Colonic mucosa (tissue), 4 donors: Measurements from ENCODE around the gene B3GNT9. TPM values are rescaled to one million over a fixed set of nuclear protein-coding genes. Genes with fewer than 3 reads are reported as not detected.

Source experiments
- DNase-seq: peaks from one replicate; pipeline ENCODE4 v3.0.0-alpha.2; 2020
- H3K27ac ChIP-seq: fragments of 200-600 bp; one replicate; pipeline ENCODE4 v1.8.0; 2021
- H3K27me3 ChIP-seq: fragments of 200-600 bp; one replicate; pipeline ENCODE4 v1.8.0; 2021
- H3K36me3 ChIP-seq: fragments of 200-600 bp; one replicate; pipeline ENCODE4 v1.8.0; 2021
- H3K4me1 ChIP-seq: fragments of 200-600 bp; one replicate; pipeline ENCODE4 v1.8.0; 2021; ENCODE audit warnings: mild to moderate bottlenecking
- H3K4me3 ChIP-seq: fragments of 200-600 bp; one replicate; pipeline ENCODE4 v1.8.0; 2021
- H3K9ac ChIP-seq, 2 donors: one replicate each; pipeline ENCODE4 v1.7.0; 2013; ENCODE audit warnings: control low read depth in 2 of 2, low read depth in 2 of 2, low read length in 2 of 2
- H3K9me3 ChIP-seq: fragments of 200-600 bp; one replicate; pipeline ENCODE4 v1.8.0; 2021
- CTCF ChIP-seq: fragments of 200-600 bp; IDR thresholded peaks from one replicate; pipeline ENCODE4 v1.8.0; 2022; ENCODE audit warnings: antibody characterized with exemption, mild to moderate bottlenecking
- intact Hi-C: fragments of 100-400 bp; cut with DNase I; formaldehyde crosslinking; loops from one replicate; pipeline ENCODE4 v1.14.1; 2022
- total RNA-seq, 2 donors: library from RNA; stranded (reverse); fragmentation: NEBNext Ultra II Directional in 1 of 2; extraction: Animal tissue kit (Norgen Biotek cat#: 25700) in 1 of 2; gene quantifications; one replicate each; pipeline ENCODE4 v1.2.1, GENCODE V29; 2021
- donor health status: healthy.
- donor health status: DM: no; HTN: no; CAD: no.
- donor health status: DM: no; HTN: no; CAD: no.

Gene B3GNT9
- total RNA-seq, 2 donors from 2014 or later: 4.4 to 4.9 TPM

GRCh38 chr16:67169642-67170167 is 18.9 kb upstream of the B3GNT9 start:
- peak overlapping the region; percentile 28 to 72 for H3K9ac ChIP-seq
- H3K27me3 ChIP-seq: peaks cover 18% of the 10 kb centered on the region
- no peaks in the 10 kb centered on the region for H3K36me3 ChIP-seq
- peak; percentile 63 for TF ChIP-seq CTCF
- peak; percentile 58 for DNase-seq
- H3K27ac ChIP-seq: peak overlapping the region; percentile 38
- intact Hi-C loops: no loop called here
- H3K4me1 ChIP-seq: peaks cover 24% of the 10 kb centered on the region
- no peaks in the 10 kb centered on the region for H3K9me3 ChIP-seq
- peak overlapping the region; percentile 34 for H3K4me3 ChIP-seq

GRCh38 chr16:67169011-67169451 is 18.2 kb upstream of the B3GNT9 start:
- no peak for TF ChIP-seq CTCF
- peak; percentile 28 for DNase-seq
- Histone ChIP-seq H3K9me3 (no peaks in the 10 kb centered on the region), H3K4me3 (no peak overlapping the region), H3K4me1 (peaks cover 22% of the 10 kb centered on the region), H3K27ac (no peak overlapping the region), H3K9ac (peak overlapping the region in 1 of 2 donors; percentile 72), H3K27me3 (peaks cover 20% of the 10 kb centered on the region), H3K36me3 (no peaks in the 10 kb centered on the region)
- intact Hi-C loops: no loop called here

DNA sequence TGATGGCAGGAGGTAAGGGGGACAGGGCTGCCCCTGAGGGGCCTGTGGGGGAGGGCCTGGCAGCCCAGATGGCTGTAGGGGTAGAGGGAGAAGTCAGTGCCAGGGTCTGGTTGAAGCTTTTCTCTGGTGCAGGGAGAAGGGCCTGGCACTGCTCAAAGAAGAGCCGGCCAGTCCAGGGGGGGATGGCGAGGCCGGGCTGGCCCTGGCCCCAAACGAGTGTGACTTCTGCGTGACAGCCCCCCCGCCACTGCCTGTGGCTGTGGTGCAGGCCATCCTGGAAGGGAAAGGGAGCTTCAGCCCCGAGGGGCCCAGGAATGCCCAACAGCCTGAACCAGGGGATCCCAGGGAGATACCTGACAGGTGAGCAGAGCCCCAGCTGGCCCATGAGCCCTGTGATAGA is 16.8 kb upstream of the B3GNT9 start:
- intact Hi-C loops: no loop called here
- Histone ChIP-seq H3K36me3 (no peaks in the 10 kb centered on the region), H3K9ac (no peak overlapping the region), H3K9me3 (no peaks in the 10 kb centered on the region), H3K4me1 (peaks cover 27% of the 10 kb centered on the region), H3K27ac (no peak overlapping the region), H3K4me3 (no peak overlapping the region), H3K27me3 (peaks cover 31% of the 10 kb centered on the region)
- no peak for DNase-seq
- TF ChIP-seq CTCF: no peak

DNA sequence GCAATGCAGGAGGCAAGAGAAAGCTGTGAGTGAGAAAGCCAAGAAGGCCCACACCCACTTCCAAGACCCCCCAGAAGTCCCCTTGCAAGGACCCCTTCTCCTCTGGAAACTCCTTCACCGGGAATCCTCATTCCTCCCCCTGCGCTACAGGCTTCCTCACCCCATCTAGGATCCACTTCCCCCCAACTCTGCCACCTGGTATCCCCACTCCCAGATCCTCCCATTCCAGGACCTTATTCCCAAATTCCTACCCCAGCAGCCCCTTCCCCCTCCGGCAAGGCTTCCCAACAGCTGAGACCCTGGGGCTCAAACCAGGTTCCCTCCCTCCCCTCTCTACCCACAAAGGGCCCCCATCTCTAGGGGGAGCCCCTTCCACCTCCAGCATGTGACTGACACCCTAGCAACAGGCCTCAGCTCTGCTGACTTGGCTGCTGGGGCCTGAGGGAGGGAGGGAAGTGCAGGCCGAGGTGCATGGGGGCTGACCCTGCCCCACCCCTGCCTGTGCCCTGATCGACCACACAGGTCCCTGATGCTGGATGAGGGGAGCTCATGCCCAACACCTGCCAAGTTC is 15.9 kb upstream of the B3GNT9 start:
- Histone ChIP-seq H3K27me3 (peaks cover 31% of the 10 kb centered on the region), H3K4me3 (no peak overlapping the region), H3K9ac (no peak overlapping the region), H3K36me3 (no peaks in the 10 kb centered on the region), H3K4me1 (peaks cover 27% of the 10 kb centered on the region), H3K27ac (no peak overlapping the region), H3K9me3 (no peaks in the 10 kb centered on the region)
- no peak for TF ChIP-seq CTCF
- DNase-seq: no peak
- intact Hi-C loops: no loop called here

DNA sequence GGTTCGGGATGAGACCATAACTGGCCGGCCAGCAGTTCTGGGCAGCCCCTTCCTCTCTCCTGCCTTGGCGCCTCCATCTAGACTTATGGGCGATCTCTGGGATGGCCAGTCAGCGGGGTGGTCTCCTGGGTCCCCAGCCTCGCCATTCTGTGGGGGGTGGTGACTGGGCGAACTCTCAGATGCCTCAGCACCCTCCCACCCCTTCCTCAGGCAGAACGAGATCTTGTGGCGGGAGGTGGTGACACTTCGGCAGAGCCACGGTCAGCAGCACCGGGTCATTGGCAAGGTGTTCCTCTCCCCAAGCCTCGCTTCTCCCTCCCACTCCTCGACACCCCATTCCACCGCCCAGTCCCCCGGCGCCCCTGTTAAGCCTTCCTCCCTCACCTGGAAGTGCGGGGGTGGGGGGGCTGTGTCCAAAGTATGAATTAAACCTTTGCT is 15.3 kb upstream of the B3GNT9 start:
- no peak for TF ChIP-seq CTCF
- Histone ChIP-seq H3K4me1 (peaks cover 27% of the 10 kb centered on the region), H3K27ac (no peak overlapping the region), H3K4me3 (no peak overlapping the region), H3K36me3 (no peaks in the 10 kb centered on the region), H3K9ac (no peak overlapping the region), H3K9me3 (no peaks in the 10 kb centered on the region), H3K27me3 (peaks cover 31% of the 10 kb centered on the region)
- no peak for DNase-seq
- intact Hi-C loops: no loop called here
